HEK293 (cell line): ENCODE results near the gene SPTAN1.
A peak's percentile ranks its signal among the peaks of the same experiment; 100 is the strongest.

Experiments used
- GFI1B ChIP-seq: fragments of 450-650 bp; formaldehyde crosslinking; IDR thresholded peaks from 2 replicates; pipeline ENCODE4 v1.5.1; 2016; ENCODE audit warnings: missing biosample characterization, missing genetic modification characterization
- KLF1 ChIP-seq: fragments of 450-650 bp; formaldehyde crosslinking; IDR thresholded peaks from 2 replicates; pipeline ENCODE4 v1.5.1; 2016; ENCODE audit warnings: missing biosample characterization, missing genetic modification characterization
- KLF7 ChIP-seq: fragments of 450-650 bp; formaldehyde crosslinking; IDR thresholded peaks from 2 replicates; pipeline ENCODE4 v1.5.1; 2016; ENCODE audit warnings: missing biosample characterization, missing genetic modification characterization, borderline replicate concordance
- PRDM1 ChIP-seq: fragments of 450-650 bp; formaldehyde crosslinking; IDR thresholded peaks from 2 replicates; pipeline ENCODE4; 2016; ENCODE audit warnings: missing biosample characterization, missing genetic modification characterization
- SCRT2 ChIP-seq: fragments of 450-650 bp; formaldehyde crosslinking; IDR thresholded peaks from 2 replicates; pipeline ENCODE4 v1.5.1; 2016; ENCODE audit warnings: missing biosample characterization, missing genetic modification characterization
- SP3 ChIP-seq: fragments of 450-650 bp; formaldehyde crosslinking; IDR thresholded peaks from 2 replicates; pipeline ENCODE4 v1.5.1; 2016; ENCODE audit warnings: missing biosample characterization, missing genetic modification characterization
- YY2 ChIP-seq: fragments of 450-650 bp; formaldehyde crosslinking; IDR thresholded peaks from 2 replicates; pipeline ENCODE4 v1.5.1; 2016; ENCODE audit warnings: missing biosample characterization, missing genetic modification characterization
- ZBTB21 ChIP-seq: fragments of 450-650 bp; formaldehyde crosslinking; IDR thresholded peaks from 2 replicates; pipeline ENCODE4 v1.5.1; 2017; ENCODE audit warnings: missing biosample characterization, missing genetic modification characterization
- ZFP41 ChIP-seq: fragments of 450-650 bp; formaldehyde crosslinking; IDR thresholded peaks from 2 replicates; pipeline ENCODE4 v1.5.1; 2016; ENCODE audit warnings: missing biosample characterization, missing genetic modification characterization, borderline replicate concordance
- ZNF16 ChIP-seq: fragments of 450-650 bp; formaldehyde crosslinking; IDR thresholded peaks from 2 replicates; pipeline ENCODE4 v1.5.1; 2016; ENCODE audit warnings: low read depth, missing biosample characterization, missing genetic modification characterization
- ZNF292 ChIP-seq: fragments of 450-650 bp; formaldehyde crosslinking; IDR thresholded peaks from 2 replicates; pipeline ENCODE4 v1.5.1; 2016; ENCODE audit warnings: low read depth, missing biosample characterization, missing genetic modification characterization, borderline replicate concordance
- ZNF426 ChIP-seq: fragments of 450-650 bp; formaldehyde crosslinking; IDR thresholded peaks from 2 replicates; pipeline ENCODE4 v1.5.1; 2017; ENCODE audit warnings: missing biosample characterization, missing genetic modification characterization, mild to moderate bottlenecking, inconsistent platforms, moderate library complexity
- ZNF501 ChIP-seq: fragments of 450-650 bp; formaldehyde crosslinking; IDR thresholded peaks from 2 replicates; pipeline ENCODE4 v1.5.1; 2016; ENCODE audit warnings: missing biosample characterization, missing genetic modification characterization
- ZNF529 ChIP-seq: fragments of 450-650 bp; formaldehyde crosslinking; IDR thresholded peaks from 2 replicates; pipeline ENCODE4 v1.5.1; 2017; ENCODE audit warnings: missing genetic modification characterization, missing biosample characterization; ENCODE audit not compliant: insufficient replicate concordance
- ZNF544 ChIP-seq: fragments of 450-650 bp; formaldehyde crosslinking; IDR thresholded peaks from 2 replicates; pipeline ENCODE4 v1.5.0; 2017; ENCODE audit warnings: missing biosample characterization, missing genetic modification characterization
- ZNF677 ChIP-seq: fragments of 450-650 bp; IDR thresholded peaks from 2 replicates; pipeline ENCODE4 v1.5.0; 2018; ENCODE audit warnings: missing biosample characterization, mild to moderate bottlenecking, missing genetic modification characterization, moderate library complexity
- ZNF707 ChIP-seq: fragments of 450-650 bp; formaldehyde crosslinking; IDR thresholded peaks from 2 replicates; pipeline ENCODE4 v1.5.1; 2016; ENCODE audit warnings: missing biosample characterization, missing genetic modification characterization
- ZNF768 ChIP-seq: fragments of 450-650 bp; formaldehyde crosslinking; IDR thresholded peaks from 2 replicates; pipeline ENCODE4 v1.5.1; 2018; ENCODE audit warnings: missing biosample characterization, mild to moderate bottlenecking, missing genetic modification characterization
- TF ChIP-seq, protein P1 (sequence below): IDR thresholded peaks from 2 replicates; pipeline ENCODE4 v1.6.1; 2011; ENCODE audit warnings: mild to moderate bottlenecking, low read depth, low read length, borderline replicate concordance
- TF ChIP-seq, protein P2 (sequence below): fragments of 450-650 bp; IDR thresholded peaks from 2 replicates; pipeline ENCODE4 v1.5.1; 2018; ENCODE audit warnings: missing biosample characterization, missing genetic modification characterization
- TF ChIP-seq, protein P3 (sequence below): fragments of 450-650 bp; formaldehyde crosslinking; IDR thresholded peaks from 2 replicates; pipeline ENCODE4 v1.5.1; 2017; ENCODE audit warnings: missing biosample characterization, missing genetic modification characterization
- TF ChIP-seq, protein P4 (sequence below): fragments of 450-650 bp; formaldehyde crosslinking; IDR thresholded peaks from 2 replicates; pipeline ENCODE4 v1.5.1; 2017; ENCODE audit warnings: missing biosample characterization, missing genetic modification characterization
- TF ChIP-seq, protein P5 (sequence below): fragments of 450-650 bp; formaldehyde crosslinking; IDR thresholded peaks from 2 replicates; pipeline ENCODE4 v1.5.1; 2016; ENCODE audit warnings: missing biosample characterization, missing genetic modification characterization, low read depth
- TF ChIP-seq, protein P6 (sequence below): fragments of 450-650 bp; formaldehyde crosslinking; IDR thresholded peaks from 2 replicates; pipeline ENCODE4 v1.5.1; 2016; ENCODE audit warnings: missing biosample characterization, missing genetic modification characterization
- TF ChIP-seq, protein P7 (sequence below): fragments of 450-650 bp; formaldehyde crosslinking; optimal IDR thresholded peaks from 2 replicates; pipeline ENCODE3; 2016; ENCODE audit warnings: missing biosample characterization, mild to moderate bottlenecking, missing genetic modification characterization
- TF ChIP-seq, protein P8 (sequence below): fragments of 450-650 bp; IDR thresholded peaks from 2 replicates; pipeline ENCODE4 v1.5.1; 2018; ENCODE audit warnings: missing biosample characterization, mild to moderate bottlenecking, missing genetic modification characterization

The SPTAN1 gene

DNA sequence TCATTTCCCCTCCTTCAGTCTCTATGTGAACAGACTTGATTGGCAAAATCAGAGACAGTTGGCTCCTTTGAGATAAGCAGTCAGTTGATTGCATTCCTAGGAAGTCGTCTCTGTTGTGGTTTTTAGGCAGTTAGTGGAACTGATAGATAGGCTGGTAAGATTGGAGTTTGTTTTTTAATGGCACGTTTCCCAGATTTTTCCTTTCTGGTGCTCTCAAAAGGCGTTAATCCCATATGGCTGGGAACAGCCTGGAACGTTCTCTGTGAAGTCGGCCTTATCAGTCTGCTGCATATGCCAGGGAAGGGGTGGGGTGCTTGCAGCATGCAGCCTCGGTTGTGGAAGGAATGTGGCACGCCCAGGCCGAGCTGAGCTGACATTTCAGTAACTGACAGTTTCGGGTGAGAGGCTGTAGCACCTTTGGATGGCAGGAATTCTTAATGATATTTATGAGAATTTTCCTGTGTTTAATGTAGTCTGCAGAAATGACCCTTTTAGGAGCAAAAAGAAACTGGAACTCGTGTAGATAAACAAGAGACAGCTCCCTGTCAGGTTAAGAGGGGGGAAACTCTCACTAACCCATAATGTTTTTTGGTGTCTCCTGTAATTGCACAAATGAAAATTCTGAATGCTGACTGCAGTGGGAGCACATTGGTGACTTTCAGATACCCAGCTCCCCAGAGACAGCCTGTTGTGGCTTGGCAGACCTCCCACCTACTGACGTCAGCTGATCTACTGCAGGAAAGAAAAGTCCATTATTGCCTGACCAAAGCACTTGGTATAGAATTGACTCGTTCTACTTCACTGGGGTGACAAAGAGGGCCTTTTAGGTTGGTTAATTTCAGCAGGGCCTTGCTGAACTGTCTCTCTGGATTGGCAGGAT, 6.3 kb downstream of the SPTAN1 start (continued):
- TF ChIP-seq, protein P1, sequence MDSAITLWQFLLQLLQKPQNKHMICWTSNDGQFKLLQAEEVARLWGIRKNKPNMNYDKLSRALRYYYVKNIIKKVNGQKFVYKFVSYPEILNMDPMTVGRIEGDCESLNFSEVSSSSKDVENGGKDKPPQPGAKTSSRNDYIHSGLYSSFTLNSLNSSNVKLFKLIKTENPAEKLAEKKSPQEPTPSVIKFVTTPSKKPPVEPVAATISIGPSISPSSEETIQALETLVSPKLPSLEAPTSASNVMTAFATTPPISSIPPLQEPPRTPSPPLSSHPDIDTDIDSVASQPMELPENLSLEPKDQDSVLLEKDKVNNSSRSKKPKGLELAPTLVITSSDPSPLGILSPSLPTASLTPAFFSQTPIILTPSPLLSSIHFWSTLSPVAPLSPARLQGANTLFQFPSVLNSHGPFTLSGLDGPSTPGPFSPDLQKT, result no peak
- TF ChIP-seq ZNF529 (tag by site-specific recombination), result no peak
- TF ChIP-seq PRDM1 (tag by site-specific recombination), result peak; percentile 84
- TF ChIP-seq, protein P2, sequence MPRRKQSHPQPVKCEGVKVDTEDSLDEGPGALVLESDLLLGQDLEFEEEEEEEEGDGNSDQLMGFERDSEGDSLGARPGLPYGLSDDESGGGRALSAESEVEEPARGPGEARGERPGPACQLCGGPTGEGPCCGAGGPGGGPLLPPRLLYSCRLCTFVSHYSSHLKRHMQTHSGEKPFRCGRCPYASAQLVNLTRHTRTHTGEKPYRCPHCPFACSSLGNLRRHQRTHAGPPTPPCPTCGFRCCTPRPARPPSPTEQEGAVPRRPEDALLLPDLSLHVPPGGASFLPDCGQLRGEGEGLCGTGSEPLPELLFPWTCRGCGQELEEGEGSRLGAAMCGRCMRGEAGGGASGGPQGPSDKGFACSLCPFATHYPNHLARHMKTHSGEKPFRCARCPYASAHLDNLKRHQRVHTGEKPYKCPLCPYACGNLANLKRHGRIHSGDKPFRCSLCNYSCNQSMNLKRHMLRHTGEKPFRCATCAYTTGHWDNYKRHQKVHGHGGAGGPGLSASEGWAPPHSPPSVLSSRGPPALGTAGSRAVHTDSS, result no peak
- TF ChIP-seq ZNF292 (tag by site-specific recombination), result no peak
- TF ChIP-seq ZNF501 (tag by site-specific recombination), result no peak
- no peak for TF ChIP-seq ZNF677
- TF ChIP-seq, protein P3, sequence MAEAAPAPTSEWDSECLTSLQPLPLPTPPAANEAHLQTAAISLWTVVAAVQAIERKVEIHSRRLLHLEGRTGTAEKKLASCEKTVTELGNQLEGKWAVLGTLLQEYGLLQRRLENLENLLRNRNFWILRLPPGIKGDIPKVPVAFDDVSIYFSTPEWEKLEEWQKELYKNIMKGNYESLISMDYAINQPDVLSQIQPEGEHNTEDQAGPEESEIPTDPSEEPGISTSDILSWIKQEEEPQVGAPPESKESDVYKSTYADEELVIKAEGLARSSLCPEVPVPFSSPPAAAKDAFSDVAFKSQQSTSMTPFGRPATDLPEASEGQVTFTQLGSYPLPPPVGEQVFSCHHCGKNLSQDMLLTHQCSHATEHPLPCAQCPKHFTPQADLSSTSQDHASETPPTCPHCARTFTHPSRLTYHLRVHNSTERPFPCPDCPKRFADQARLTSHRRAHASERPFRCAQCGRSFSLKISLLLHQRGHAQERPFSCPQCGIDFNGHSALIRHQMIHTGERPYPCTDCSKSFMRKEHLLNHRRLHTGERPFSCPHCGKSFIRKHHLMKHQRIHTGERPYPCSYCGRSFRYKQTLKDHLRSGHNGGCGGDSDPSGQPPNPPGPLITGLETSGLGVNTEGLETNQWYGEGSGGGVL, result peak; percentile 71
- peak; percentile 90 for TF ChIP-seq SCRT2 (tag by site-specific recombination)
- TF ChIP-seq ZNF16 (tag by site-specific recombination), result no peak
- no peak for TF ChIP-seq YY2 (tag by site-specific recombination)
- TF ChIP-seq, protein P4, sequence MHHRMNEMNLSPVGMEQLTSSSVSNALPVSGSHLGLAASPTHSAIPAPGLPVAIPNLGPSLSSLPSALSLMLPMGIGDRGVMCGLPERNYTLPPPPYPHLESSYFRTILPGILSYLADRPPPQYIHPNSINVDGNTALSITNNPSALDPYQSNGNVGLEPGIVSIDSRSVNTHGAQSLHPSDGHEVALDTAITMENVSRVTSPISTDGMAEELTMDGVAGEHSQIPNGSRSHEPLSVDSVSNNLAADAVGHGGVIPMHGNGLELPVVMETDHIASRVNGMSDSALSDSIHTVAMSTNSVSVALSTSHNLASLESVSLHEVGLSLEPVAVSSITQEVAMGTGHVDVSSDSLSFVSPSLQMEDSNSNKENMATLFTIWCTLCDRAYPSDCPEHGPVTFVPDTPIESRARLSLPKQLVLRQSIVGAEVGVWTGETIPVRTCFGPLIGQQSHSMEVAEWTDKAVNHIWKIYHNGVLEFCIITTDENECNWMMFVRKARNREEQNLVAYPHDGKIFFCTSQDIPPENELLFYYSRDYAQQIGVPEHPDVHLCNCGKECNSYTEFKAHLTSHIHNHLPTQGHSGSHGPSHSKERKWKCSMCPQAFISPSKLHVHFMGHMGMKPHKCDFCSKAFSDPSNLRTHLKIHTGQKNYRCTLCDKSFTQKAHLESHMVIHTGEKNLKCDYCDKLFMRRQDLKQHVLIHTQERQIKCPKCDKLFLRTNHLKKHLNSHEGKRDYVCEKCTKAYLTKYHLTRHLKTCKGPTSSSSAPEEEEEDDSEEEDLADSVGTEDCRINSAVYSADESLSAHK (tag by site-specific recombination), result peak; percentile 74
- no peak for TF ChIP-seq ZNF544 (tag by site-specific recombination)
- TF ChIP-seq KLF1, result peak; percentile 94
- peak; percentile 53; the same call in 1 of the 2 replicates for TF ChIP-seq ZNF768 (tag by site-specific recombination)
- TF ChIP-seq, protein P5, sequence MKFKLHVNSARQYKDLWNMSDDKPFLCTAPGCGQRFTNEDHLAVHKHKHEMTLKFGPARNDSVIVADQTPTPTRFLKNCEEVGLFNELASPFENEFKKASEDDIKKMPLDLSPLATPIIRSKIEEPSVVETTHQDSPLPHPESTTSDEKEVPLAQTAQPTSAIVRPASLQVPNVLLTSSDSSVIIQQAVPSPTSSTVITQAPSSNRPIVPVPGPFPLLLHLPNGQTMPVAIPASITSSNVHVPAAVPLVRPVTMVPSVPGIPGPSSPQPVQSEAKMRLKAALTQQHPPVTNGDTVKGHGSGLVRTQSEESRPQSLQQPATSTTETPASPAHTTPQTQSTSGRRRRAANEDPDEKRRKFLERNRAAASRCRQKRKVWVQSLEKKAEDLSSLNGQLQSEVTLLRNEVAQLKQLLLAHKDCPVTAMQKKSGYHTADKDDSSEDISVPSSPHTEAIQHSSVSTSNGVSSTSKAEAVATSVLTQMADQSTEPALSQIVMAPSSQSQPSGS (tag by site-specific recombination), result peak; percentile 80
- no peak for TF ChIP-seq ZBTB21 (tag by site-specific recombination)
- no peak for TF ChIP-seq ZFP41 (tag by site-specific recombination)
- TF ChIP-seq, protein P6, sequence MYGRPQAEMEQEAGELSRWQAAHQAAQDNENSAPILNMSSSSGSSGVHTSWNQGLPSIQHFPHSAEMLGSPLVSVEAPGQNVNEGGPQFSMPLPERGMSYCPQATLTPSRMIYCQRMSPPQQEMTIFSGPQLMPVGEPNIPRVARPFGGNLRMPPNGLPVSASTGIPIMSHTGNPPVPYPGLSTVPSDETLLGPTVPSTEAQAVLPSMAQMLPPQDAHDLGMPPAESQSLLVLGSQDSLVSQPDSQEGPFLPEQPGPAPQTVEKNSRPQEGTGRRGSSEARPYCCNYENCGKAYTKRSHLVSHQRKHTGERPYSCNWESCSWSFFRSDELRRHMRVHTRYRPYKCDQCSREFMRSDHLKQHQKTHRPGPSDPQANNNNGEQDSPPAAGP (tag by site-specific recombination), result no peak
- TF ChIP-seq, protein P7, sequence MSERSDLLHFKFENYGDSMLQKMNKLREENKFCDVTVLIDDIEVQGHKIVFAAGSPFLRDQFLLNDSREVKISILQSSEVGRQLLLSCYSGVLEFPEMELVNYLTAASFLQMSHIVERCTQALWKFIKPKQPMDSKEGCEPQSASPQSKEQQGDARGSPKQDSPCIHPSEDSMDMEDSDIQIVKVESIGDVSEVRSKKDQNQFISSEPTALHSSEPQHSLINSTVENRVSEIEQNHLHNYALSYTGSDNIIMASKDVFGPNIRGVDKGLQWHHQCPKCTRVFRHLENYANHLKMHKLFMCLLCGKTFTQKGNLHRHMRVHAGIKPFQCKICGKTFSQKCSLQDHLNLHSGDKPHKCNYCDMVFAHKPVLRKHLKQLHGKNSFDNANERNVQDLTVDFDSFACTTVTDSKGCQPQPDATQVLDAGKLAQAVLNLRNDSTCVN (tag by site-specific recombination), result no peak
- no peak for TF ChIP-seq ZNF426 (tag by site-specific recombination)
- TF ChIP-seq, protein P8, sequence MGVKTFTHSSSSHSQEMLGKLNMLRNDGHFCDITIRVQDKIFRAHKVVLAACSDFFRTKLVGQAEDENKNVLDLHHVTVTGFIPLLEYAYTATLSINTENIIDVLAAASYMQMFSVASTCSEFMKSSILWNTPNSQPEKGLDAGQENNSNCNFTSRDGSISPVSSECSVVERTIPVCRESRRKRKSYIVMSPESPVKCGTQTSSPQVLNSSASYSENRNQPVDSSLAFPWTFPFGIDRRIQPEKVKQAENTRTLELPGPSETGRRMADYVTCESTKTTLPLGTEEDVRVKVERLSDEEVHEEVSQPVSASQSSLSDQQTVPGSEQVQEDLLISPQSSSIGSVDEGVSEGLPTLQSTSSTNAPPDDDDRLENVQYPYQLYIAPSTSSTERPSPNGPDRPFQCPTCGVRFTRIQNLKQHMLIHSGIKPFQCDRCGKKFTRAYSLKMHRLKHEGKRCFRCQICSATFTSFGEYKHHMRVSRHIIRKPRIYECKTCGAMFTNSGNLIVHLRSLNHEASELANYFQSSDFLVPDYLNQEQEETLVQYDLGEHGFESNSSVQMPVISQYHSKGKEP, result peak; percentile 95
- TF ChIP-seq GFI1B (tag by site-specific recombination), result peak; percentile 98
- TF ChIP-seq ZNF707, result no peak
- 0 out of 2 replicates have a peak, but pooled peaks have one; percentile 5 for TF ChIP-seq SP3 (tag by site-specific recombination)
- peak; percentile 45; the same call in 1 of the 2 replicates for TF ChIP-seq KLF7 (tag by site-specific recombination)
